Measurements from ENCODE around the gene PIGU.

The PIGU gene

GRCh38 chr20:34532756-34533155, 144.1 kb downstream of the PIGU start:
- TF ChIP-seq EZH2 (IDR thresholded peaks at IDR 0.05) = no peak
- no peak for TF ChIP-seq POLR2AphosphoS5 (IDR thresholded peaks at IDR 0.05; ENCODE audit: borderline replicate concordance, low read depth, low read length)
- TF ChIP-seq FOXP2 (optimal IDR thresholded peaks at IDR 0.05; ENCODE audit: control extremely low read depth, extremely low read length, insufficient read depth) = no peak
- Histone ChIP-seq H3K9ac (ENCODE audit: insufficient read length) (no peak overlapping the region), H3K4me3 (no peak overlapping the region), H3K27ac (no peak overlapping the region), H3K9me3 (ENCODE audit: low read depth, low read length) (no peaks in the 10 kb centered on the region), H3K36me3 (ENCODE audit: insufficient read depth, low read length) (peaks cover 56% of the 10 kb centered on the region; the same call in 1 of the 2 replicates)
- DNase-seq (ENCODE audit: low read depth, low spot score) = no peak

DNA sequence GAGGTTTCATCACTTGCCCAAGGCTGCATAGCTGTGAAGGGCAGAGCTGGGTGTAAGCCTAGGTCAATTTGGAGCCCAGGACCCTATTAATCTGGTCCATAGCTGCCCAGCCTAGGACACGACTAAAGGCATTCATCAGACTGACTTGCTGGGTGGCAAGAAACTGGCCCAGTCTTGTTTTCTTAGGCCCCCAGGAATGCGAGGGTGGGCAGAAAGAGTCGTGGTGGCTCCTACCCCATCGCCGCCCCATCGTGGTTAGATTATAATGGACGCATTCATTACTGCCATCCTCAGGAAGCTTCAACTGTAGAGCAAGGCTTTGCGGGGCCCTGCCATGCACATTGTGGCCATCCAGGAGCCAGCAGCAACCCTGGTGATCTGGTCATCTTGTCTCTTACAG, 144.6 kb downstream of the PIGU start:
- Histone ChIP-seq H3K4me3 (no peak overlapping the region), H3K27ac (no peak overlapping the region), H3K9me3 (ENCODE audit: low read depth, low read length) (no peaks in the 10 kb centered on the region), H3K9ac (ENCODE audit: insufficient read length) (no peak overlapping the region), H3K36me3 (ENCODE audit: insufficient read depth, low read length) (peaks cover 58% of the 10 kb centered on the region; the same call in 1 of the 2 replicates)
- no peak for DNase-seq (ENCODE audit: low read depth, low spot score)
- TF ChIP-seq EZH2 (IDR thresholded peaks at IDR 0.05) (no peak), FOXP2 (optimal IDR thresholded peaks at IDR 0.05; ENCODE audit: control extremely low read depth, extremely low read length, insufficient read depth) (no peak), POLR2AphosphoS5 (IDR thresholded peaks at IDR 0.05; ENCODE audit: borderline replicate concordance, low read depth, low read length) (no peak)

DNA sequence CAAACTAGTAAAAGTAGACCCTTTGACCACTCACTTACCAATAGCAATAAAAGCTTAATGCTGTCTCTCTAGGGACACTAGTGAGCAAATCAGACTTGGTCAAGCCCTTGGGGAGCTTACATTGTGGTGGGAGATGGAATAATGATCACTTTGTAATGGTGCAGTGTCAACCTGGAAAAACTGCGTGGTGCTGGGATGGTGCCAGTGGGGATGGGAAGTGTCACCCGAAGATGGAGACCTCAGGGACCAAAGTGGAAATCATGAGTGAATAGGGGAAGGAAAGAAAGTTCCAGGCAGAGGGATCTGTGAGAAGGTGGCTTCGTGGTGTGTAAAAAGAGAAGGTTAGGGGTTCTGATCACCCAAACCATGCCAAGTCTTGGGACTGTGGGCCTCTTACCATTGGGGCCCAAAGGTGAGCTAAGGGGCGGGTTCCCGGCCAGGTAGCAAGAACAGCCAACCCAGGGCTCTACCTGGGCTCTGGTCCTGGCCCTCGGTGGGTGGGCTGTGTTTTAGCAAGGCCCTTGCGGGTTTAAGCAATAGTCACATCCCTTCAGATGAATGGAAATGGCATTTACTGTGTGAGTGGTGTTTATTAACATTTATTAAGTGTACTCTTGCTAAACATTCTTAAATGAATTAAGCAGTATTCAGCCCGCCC, 145.2 kb downstream of the PIGU start:
- Histone ChIP-seq H3K9me3 (ENCODE audit: low read depth, low read length) (no peaks in the 10 kb centered on the region), H3K36me3 (ENCODE audit: insufficient read depth, low read length) (peaks cover 58% of the 10 kb centered on the region; the same call in 1 of the 2 replicates), H3K9ac (ENCODE audit: insufficient read length) (no peak overlapping the region), H3K27ac (no peak overlapping the region), H3K4me3 (no peak overlapping the region)
- no peak for DNase-seq (ENCODE audit: low read depth, low spot score)
- TF ChIP-seq EZH2 (IDR thresholded peaks at IDR 0.05) (no peak), POLR2AphosphoS5 (IDR thresholded peaks at IDR 0.05; ENCODE audit: borderline replicate concordance, low read depth, low read length) (no peak), FOXP2 (optimal IDR thresholded peaks at IDR 0.05; ENCODE audit: control extremely low read depth, extremely low read length, insufficient read depth) (no peak)

DNA sequence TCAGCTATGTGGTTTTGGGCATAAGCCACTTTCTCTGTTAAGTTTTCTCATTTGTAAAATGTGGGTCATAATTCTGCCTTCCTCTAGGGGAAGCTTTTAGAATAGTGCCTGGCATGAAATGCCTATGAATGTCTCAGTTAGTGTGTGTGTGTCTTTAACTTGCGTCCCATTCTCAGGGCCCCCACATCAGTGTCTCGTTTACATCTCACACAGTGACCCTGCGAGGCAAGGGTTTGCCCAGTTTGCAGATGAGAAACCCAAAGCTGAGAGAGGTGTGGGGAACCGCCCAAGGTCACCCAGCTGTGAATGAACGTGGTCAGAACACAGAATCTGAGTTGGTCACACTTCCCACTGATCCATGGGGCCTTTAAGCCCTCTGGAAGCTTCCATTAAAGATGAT, 146.6 kb downstream of the PIGU start:
- TF ChIP-seq EZH2 (IDR thresholded peaks at IDR 0.05) = no peak
- TF ChIP-seq POLR2AphosphoS5 (IDR thresholded peaks at IDR 0.05; ENCODE audit: borderline replicate concordance, low read depth, low read length) = no peak
- TF ChIP-seq FOXP2 (optimal IDR thresholded peaks at IDR 0.05; ENCODE audit: control extremely low read depth, extremely low read length, insufficient read depth) = no peak
- Histone ChIP-seq H3K27ac (no peak overlapping the region), H3K36me3 (ENCODE audit: insufficient read depth, low read length) (peaks cover 61% of the 10 kb centered on the region; the same call in 1 of the 2 replicates), H3K9me3 (ENCODE audit: low read depth, low read length) (no peaks in the 10 kb centered on the region), H3K9ac (ENCODE audit: insufficient read length) (no peak overlapping the region), H3K4me3 (no peak overlapping the region)
- DNase-seq (ENCODE audit: low read depth, low spot score) = no peak

- TF ChIP-seq EZH2 (IDR thresholded peaks at IDR 0.05) (no peak), POLR2AphosphoS5 (IDR thresholded peaks at IDR 0.05; ENCODE audit: borderline replicate concordance, low read depth, low read length) (no peak), FOXP2 (optimal IDR thresholded peaks at IDR 0.05; ENCODE audit: control extremely low read depth, extremely low read length, insufficient read depth) (no peak)
- Histone ChIP-seq H3K4me3 (no peak overlapping the region), H3K9me3 (ENCODE audit: low read depth, low read length) (no peaks in the 10 kb centered on the region), H3K9ac (ENCODE audit: insufficient read length) (no peak overlapping the region), H3K36me3 (ENCODE audit: insufficient read depth, low read length) (peaks cover 55% of the 10 kb centered on the region; the same call in 1 of the 2 replicates), H3K27ac (no peak overlapping the region)
- no peak for DNase-seq (ENCODE audit: low read depth, low spot score)
These were observed 147.2 kb downstream of the PIGU start for GRCh38 chr20:34529742-34530141.

DNA sequence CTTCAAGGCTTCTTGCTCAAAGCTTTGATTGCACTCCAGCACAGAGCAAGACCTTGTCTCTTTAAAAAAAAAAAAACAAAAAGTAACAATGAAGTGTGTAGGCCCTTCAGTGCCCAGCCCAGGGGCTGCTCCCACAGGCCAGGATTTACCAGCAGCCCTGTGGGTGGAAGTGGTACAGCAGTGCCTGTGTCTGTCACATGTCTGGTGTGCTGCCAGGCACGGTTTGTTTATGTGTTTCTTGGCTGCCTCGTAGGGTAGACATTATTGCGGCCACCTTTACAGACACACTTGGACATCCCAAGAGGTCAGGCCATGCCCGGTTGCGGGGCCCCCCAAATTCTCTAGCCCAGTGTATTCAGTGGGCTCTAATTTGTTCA, 148.0 kb downstream of the PIGU start:
- H3K36me3 ChIP-seq (ENCODE audit: insufficient read depth, low read length) = peaks cover 47% of the 10 kb centered on the region; the same call in 1 of the 2 replicates
- no peak overlapping the region for H3K4me3 ChIP-seq
- H3K9me3 ChIP-seq (ENCODE audit: low read depth, low read length) = no peaks in the 10 kb centered on the region
- H3K9ac ChIP-seq (ENCODE audit: insufficient read length) = no peak overlapping the region
- no peak for DNase-seq (ENCODE audit: low read depth, low spot score)
- H3K27ac ChIP-seq = no peak overlapping the region
- TF ChIP-seq EZH2 (IDR thresholded peaks at IDR 0.05) = no peak
- TF ChIP-seq POLR2AphosphoS5 (IDR thresholded peaks at IDR 0.05; ENCODE audit: borderline replicate concordance, low read depth, low read length) = no peak
- no peak for TF ChIP-seq FOXP2 (optimal IDR thresholded peaks at IDR 0.05; ENCODE audit: control extremely low read depth, extremely low read length, insufficient read depth)

DNA sequence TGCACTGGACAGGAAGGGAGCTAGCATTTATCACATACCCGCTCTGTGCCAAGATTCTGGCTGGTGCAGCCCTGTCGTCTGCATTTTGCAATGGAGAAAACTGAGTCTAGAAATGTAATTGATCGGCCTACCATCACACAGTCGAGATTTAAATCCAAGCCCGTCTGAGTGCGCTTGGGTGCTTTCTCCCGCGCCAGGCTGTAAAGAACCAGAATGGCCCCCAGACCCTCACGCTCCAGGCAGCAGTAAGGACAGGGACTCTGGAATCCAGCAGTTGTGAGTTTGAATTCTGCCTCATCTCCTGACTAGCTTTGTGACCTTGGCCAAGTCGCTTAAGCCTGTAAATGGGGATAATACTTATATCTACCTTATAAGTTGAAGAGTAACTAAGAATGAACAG, 149.9 kb downstream of the PIGU start:
- H3K9me3 ChIP-seq (ENCODE audit: low read depth, low read length) = no peaks in the 10 kb centered on the region
- no peak for DNase-seq (ENCODE audit: low read depth, low spot score)
- no peak overlapping the region for H3K27ac ChIP-seq
- H3K36me3 ChIP-seq (ENCODE audit: insufficient read depth, low read length) = peaks cover 42% of the 10 kb centered on the region; the same call in 1 of the 2 replicates
- H3K9ac ChIP-seq (ENCODE audit: insufficient read length) = no peak overlapping the region
- H3K4me3 ChIP-seq = no peak overlapping the region
- TF ChIP-seq FOXP2 (optimal IDR thresholded peaks at IDR 0.05; ENCODE audit: control extremely low read depth, extremely low read length, insufficient read depth) = no peak
- TF ChIP-seq EZH2 (IDR thresholded peaks at IDR 0.05) = no peak
- TF ChIP-seq POLR2AphosphoS5 (IDR thresholded peaks at IDR 0.05; ENCODE audit: borderline replicate concordance, low read depth, low read length) = no peak

- no peaks in the 10 kb centered on the region for H3K9me3 ChIP-seq (ENCODE audit: low read depth, low read length)
- no peak for TF ChIP-seq POLR2AphosphoS5 (IDR thresholded peaks at IDR 0.05; ENCODE audit: borderline replicate concordance, low read depth, low read length)
- no peak for TF ChIP-seq EZH2 (IDR thresholded peaks at IDR 0.05)
- no peak for TF ChIP-seq FOXP2 (optimal IDR thresholded peaks at IDR 0.05; ENCODE audit: control extremely low read depth, extremely low read length, insufficient read depth)
- H3K27ac ChIP-seq = no peak overlapping the region
- no peak overlapping the region for H3K9ac ChIP-seq (ENCODE audit: insufficient read length)
- H3K4me3 ChIP-seq = no peak overlapping the region
- peaks cover 42% of the 10 kb centered on the region; the same call in 1 of the 2 replicates for H3K36me3 ChIP-seq (ENCODE audit: insufficient read depth, low read length)
- no peak for DNase-seq (ENCODE audit: low read depth, low spot score)
These were observed 150.4 kb downstream of the PIGU start for GRCh38 chr20:34526466-34526865.
